GM23248 (cell line): Measurements from ENCODE around the gene UBXN11. TPM values are rescaled to one million over a fixed set of nuclear protein-coding genes. Genes with fewer than 3 reads are reported as not detected.

Experiments
- DNase-seq: peaks from one replicate; pipeline ENCODE4 v3.0.0-alpha.2; 2015
- H2AFZ ChIP-seq: fragments of 200-600 bp; sonication (generic); 2 replicates; pipeline ENCODE4 v1.6.1; 2016; ENCODE audit warnings: antibody characterized with exemption
- H3F3A ChIP-seq: fragments of 200-600 bp; sonication (generic); 2 replicates; pipeline ENCODE4 v1.6.1; 2016; ENCODE audit warnings: mild to moderate bottlenecking, antibody characterized with exemption, mixed run types; ENCODE audit not compliant: insufficient read depth
- H3K27ac ChIP-seq: fragments of 200-600 bp; sonication (generic); 2 replicates; pipeline ENCODE4 v1.5.1; 2016; ENCODE audit warnings: mild to moderate bottlenecking
- H3K27me3 ChIP-seq: fragments of 200-600 bp; sonication (generic); replicated peaks from 2 replicates; pipeline ENCODE4 v1.6.1; 2016; ENCODE audit warnings: mild to moderate bottlenecking; ENCODE audit not compliant: insufficient read depth
- H3K36me3 ChIP-seq: fragments of 200-600 bp; sonication (generic); 2 replicates; pipeline ENCODE4 v1.6.1; 2016; ENCODE audit warnings: low read depth, mild to moderate bottlenecking
- H3K4me1 ChIP-seq: fragments of 200-600 bp; sonication (generic); 2 replicates; pipeline ENCODE4 v1.6.1; 2016; ENCODE audit warnings: mild to moderate bottlenecking; ENCODE audit not compliant: insufficient read depth
- H3K4me2 ChIP-seq: fragments of 200-600 bp; sonication (generic); one replicate; pipeline ENCODE4 v1.6.1; 2016; ENCODE audit warnings: mild to moderate bottlenecking; ENCODE audit not compliant: unreplicated experiment
- H3K4me3 ChIP-seq: fragments of 200-600 bp; sonication (generic); 2 replicates; pipeline ENCODE4 v1.5.1; 2016; ENCODE audit warnings: mild to moderate bottlenecking
- H3K79me2 ChIP-seq: fragments of 200-600 bp; sonication (generic); 2 replicates; pipeline ENCODE4 v1.6.1; 2016; ENCODE audit warnings: mild to moderate bottlenecking; ENCODE audit not compliant: insufficient read depth
- H3K9ac ChIP-seq: fragments of 200-600 bp; sonication (generic); 2 replicates; pipeline ENCODE4 v1.6.1; 2016; ENCODE audit warnings: mild to moderate bottlenecking
- H3K9me2 ChIP-seq: fragments of 200-600 bp; sonication (generic); 2 replicates; pipeline ENCODE4 v1.6.1; 2016; ENCODE audit warnings: mixed run types, mild to moderate bottlenecking, moderate library complexity; ENCODE audit not compliant: insufficient read depth
- H3K9me3 ChIP-seq: fragments of 200-600 bp; sonication (generic); one replicate; pipeline ENCODE4 v1.6.1; 2017; ENCODE audit warnings: low read depth
- H4K20me1 ChIP-seq: fragments of 200-600 bp; sonication (generic); 2 replicates; pipeline ENCODE4 v1.6.0; 2016; ENCODE audit not compliant: insufficient read depth
- EZH2 ChIP-seq: fragments of 200-600 bp; sonication (generic); IDR thresholded peaks from 2 replicates; pipeline ENCODE4 v1.6.1; 2018; ENCODE audit warnings: antibody characterized with exemption, mild to moderate bottlenecking; ENCODE audit not compliant: insufficient read depth, poor library complexity, severe bottlenecking
- EZH2phosphoT487 ChIP-seq: fragments of 200-600 bp; sonication (generic); IDR thresholded peaks from 2 replicates; pipeline ENCODE4 v1.6.1; 2018; ENCODE audit warnings: antibody characterized with exemption, moderate library complexity, mild to moderate bottlenecking, low read depth; ENCODE audit not compliant: insufficient read depth
- WGBS, 2 experiments: methylation state at CpG; one replicate each; pipeline ENCODE4 v1.1.6; 2015 to 2017; ENCODE audit warnings: low lambda C conversion rate in 2 of 2, low coverage in 1 of 2; ENCODE audit errors: missing lambda C conversion rate in 2 of 2; 5-methylcytosine and 5-hydroxymethylcytosine counted together
- in situ Hi-C: fragments of 300-500 bp; cut with MboI; formaldehyde crosslinking; loops from 2 replicates; pipeline ENCODE4 v1.15.0; 2020
- polyA plus RNA-seq: library from polyadenylated mRNA; unstranded; fragments of >200 nt; fragmentation: Nextera tagmentation; extraction: Ambion mirVana; gene quantifications from 2 replicates; pipeline ENCODE4 v1.2.1, GENCODE V29; 2016
- total RNA-seq: library from RNA; depleted of rRNA; stranded (reverse); fragments of >200 nt; shearing (Covaris generic); gene quantifications from 2 replicates; pipeline ENCODE4 v1.2.3, GENCODE V29; 2014

The UBXN11 gene
- total and polyA plus RNA-seq, 2 experiments from 2014 or later: 5.8 to 12.7 TPM

DNA sequence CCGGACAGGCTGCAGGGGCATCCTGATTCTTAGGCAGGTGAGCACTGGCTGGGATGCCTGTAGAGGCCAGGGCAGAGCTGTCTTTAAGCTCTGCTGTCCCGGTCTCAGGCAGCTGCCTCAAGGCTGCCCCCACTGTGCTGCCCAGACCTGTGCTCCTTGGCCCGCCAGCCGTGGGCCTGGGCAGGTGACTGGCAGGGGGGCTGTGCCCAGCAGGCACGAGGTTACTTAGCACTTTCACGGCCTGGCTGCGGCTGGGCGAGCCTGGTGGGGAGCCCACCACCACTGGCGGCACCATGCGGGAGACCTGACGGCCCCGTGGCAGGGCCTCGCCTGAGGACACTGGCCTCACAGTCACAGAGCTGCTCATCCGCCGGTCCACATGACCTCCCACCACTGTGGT lies 39.3 kb upstream of the UBXN11 start:
- H3K27ac ChIP-seq: no peak overlapping the region
- no peak for TF ChIP-seq EZH2
- no peak for TF ChIP-seq EZH2phosphoT487
- no peaks in the 10 kb centered on the region for H3K79me2 ChIP-seq
- 0 out of 2 replicates have a peak, but pooled peaks cover 4% of the 10 kb centered on the region for H3F3A ChIP-seq
- no peak overlapping the region for H3K4me2 ChIP-seq
- H3K27me3 ChIP-seq: no peaks in the 10 kb centered on the region; the same call in 1 of the 2 replicates
- H3K4me3 ChIP-seq: no peak overlapping the region
- no peaks in the 10 kb centered on the region for H4K20me1 ChIP-seq
- peaks cover 3% of the 10 kb centered on the region; the same call in 1 of the 2 replicates for H3K4me1 ChIP-seq
- 74 to 79% methylated on average over 14 to 15 of the region's 15 CpGs for WGBS, 2 experiments
- no peaks in the 10 kb centered on the region for H3K9me3 ChIP-seq
- in situ Hi-C loops: no loop called here
- no peak overlapping the region for H3K9ac ChIP-seq
- no peaks in the 10 kb centered on the region for H3K36me3 ChIP-seq
- DNase-seq: no peak
- no peak overlapping the region for H2AFZ ChIP-seq
- H3K9me2 ChIP-seq: no peaks in the 10 kb centered on the region

DNA sequence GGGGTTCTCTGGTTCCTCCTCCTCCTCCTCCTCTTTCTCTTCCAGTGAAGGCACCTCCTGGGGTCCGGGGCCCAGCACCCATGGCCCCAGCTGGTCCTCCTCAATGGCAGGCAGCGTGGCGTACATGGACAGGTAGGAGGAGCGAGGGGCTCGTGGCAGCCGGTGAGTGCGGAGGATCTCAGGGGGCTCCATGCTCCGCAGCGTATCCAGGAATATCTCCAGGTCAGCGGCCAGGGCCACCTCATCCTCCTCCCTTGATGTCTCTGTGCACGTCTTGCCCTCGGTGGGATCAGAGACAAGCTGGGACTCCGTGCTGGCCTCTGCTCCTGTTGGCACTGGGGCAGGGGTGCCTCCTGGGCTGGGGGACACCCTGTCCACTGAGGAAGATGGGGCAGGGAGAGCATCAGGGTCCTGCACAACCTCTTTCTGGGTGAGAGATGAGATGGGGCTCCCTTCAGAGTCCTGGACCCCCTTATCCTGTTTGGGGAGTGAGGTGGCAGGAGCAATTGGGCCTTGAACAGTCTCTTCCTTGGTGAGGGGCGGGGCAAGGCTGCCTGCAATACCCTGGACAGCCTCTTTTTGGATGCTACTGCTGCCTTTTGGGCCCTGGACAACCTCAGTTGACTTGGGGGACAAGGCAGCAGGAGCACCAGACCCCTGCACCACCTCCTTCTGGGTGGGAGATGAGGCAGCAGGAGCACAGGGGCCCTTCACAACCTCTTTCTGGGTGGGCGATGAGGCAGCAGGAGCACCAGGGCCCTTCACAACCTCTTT lies 37.9 kb upstream of the UBXN11 start:
- TF ChIP-seq EZH2: no peak
- TF ChIP-seq EZH2phosphoT487: no peak
- H3K4me2 ChIP-seq: no peak overlapping the region
- no peak overlapping the region for H2AFZ ChIP-seq
- in situ Hi-C loops: no loop called here
- no peaks in the 10 kb centered on the region for H3K9me3 ChIP-seq
- peaks cover 1% of the 10 kb centered on the region; the same call in 1 of the 2 replicates for H3K4me1 ChIP-seq
- H3K9me2 ChIP-seq: no peaks in the 10 kb centered on the region
- no peak overlapping the region for H3K4me3 ChIP-seq
- H4K20me1 ChIP-seq: no peaks in the 10 kb centered on the region
- H3F3A ChIP-seq: 0 out of 2 replicates have a peak, but pooled peaks cover under 1% of the 10 kb centered on the region
- DNase-seq: no peak
- H3K27me3 ChIP-seq: no peaks in the 10 kb centered on the region; the same call in 1 of the 2 replicates
- H3K27ac ChIP-seq: no peak overlapping the region
- no peaks in the 10 kb centered on the region for H3K79me2 ChIP-seq
- no peaks in the 10 kb centered on the region for H3K36me3 ChIP-seq
- 75 to 79% methylated on average over 14 to 15 of the region's 15 CpGs for WGBS, 2 experiments
- H3K9ac ChIP-seq: no peak overlapping the region

DNA sequence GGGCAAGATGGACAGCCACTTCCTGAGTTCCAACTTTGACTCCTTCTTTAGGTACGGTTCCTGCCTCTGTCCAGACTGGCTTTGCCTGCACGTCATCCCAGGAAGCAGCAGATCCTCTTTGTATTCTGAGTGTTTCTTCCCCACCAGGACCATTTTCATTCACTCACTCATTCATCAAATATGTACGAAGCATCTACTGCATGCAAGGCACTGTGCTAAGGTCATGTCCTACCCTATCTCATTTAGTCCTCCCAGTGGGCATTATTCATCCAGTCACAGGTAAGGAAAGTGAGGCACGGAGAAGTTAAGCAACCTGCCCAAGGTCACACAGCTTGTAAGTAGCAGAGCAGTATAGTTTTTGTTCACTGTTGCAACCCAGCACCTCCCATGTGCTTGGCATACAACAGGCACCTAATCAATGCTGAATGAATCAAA lies 33.6 kb upstream of the UBXN11 start:
- H3K79me2 ChIP-seq: no peaks in the 10 kb centered on the region
- H2AFZ ChIP-seq: no peak overlapping the region
- H3K9me3 ChIP-seq: no peaks in the 10 kb centered on the region
- DNase-seq: no peak
- H3K9me2 ChIP-seq: no peaks in the 10 kb centered on the region
- H3K4me1 ChIP-seq: 0 out of 2 replicates have a peak, but pooled peaks cover 4% of the 10 kb centered on the region
- no peak overlapping the region for H3K27ac ChIP-seq
- in situ Hi-C loops: no loop called here
- no peaks in the 10 kb centered on the region for H4K20me1 ChIP-seq
- peaks cover 9% of the 10 kb centered on the region for H3K27me3 ChIP-seq
- H3K4me2 ChIP-seq: no peak overlapping the region
- no peak overlapping the region for H3K9ac ChIP-seq
- no peak overlapping the region for H3K4me3 ChIP-seq
- H3F3A ChIP-seq: no peaks in the 10 kb centered on the region
- TF ChIP-seq EZH2: no peak
- TF ChIP-seq EZH2phosphoT487: no peak
- H3K36me3 ChIP-seq: no peaks in the 10 kb centered on the region
- 38 to 42% methylated on average over 4 of the region's 4 CpGs for WGBS, 2 experiments

DNA sequence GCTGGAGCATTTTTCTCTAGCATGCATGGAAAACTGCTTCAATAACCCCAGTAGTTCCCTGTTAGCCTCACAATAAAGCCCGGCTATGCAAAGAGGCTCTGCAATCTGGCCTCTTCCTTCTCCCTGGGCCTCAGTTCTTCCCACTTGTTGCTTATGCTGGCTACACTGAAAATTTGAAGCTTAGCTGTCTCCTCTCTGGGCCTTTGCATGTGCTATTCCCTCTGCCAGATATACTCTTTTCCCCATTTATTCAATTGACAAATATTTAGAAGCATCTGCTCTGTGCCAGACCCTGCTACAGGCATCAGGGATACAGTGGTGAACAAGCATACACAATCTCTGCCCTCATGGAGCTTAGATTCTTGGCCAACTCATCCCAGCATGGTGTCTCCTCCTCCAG lies 32.2 kb upstream of the UBXN11 start:
- in situ Hi-C loops: no loop called here
- WGBS, 2 experiments: 83 to 100% methylated on average over 1 of the region's 1 CpG

More for the DNA sequence above, 32.2 kb upstream of the UBXN11 start:
- Histone ChIP-seq H4K20me1 (no peaks in the 10 kb centered on the region), H3K79me2 (no peaks in the 10 kb centered on the region), H3K9me2 (no peaks in the 10 kb centered on the region), H3K4me1 (0 out of 2 replicates have a peak, but pooled peaks cover 4% of the 10 kb centered on the region), H3F3A (no peaks in the 10 kb centered on the region), H3K4me3 (no peak overlapping the region), H3K27me3 (peaks cover 9% of the 10 kb centered on the region), H3K36me3 (no peaks in the 10 kb centered on the region), H3K9me3 (no peaks in the 10 kb centered on the region), H2AFZ (no peak overlapping the region), H3K4me2 (no peak overlapping the region), H3K9ac (no peak overlapping the region), H3K27ac (no peak overlapping the region)
- no peak for DNase-seq
- TF ChIP-seq EZH2 (no peak), EZH2phosphoT487 (no peak)
